Fibroblast of the conjunctiva (primary cell): ENCODE data around the gene OPHN1.
"Not testable (repeated sequence)": the region's sequence is repeated elsewhere in the genome, so short reads cannot be mapped to it uniquely, and the experiment has no call there.

ENCODE experiments used
- DNase-seq: peaks from one replicate; pipeline ENCODE4 v3.0.0-alpha.2; 2010; ENCODE audit warnings: low read depth

OPHN1 gene

DNA sequence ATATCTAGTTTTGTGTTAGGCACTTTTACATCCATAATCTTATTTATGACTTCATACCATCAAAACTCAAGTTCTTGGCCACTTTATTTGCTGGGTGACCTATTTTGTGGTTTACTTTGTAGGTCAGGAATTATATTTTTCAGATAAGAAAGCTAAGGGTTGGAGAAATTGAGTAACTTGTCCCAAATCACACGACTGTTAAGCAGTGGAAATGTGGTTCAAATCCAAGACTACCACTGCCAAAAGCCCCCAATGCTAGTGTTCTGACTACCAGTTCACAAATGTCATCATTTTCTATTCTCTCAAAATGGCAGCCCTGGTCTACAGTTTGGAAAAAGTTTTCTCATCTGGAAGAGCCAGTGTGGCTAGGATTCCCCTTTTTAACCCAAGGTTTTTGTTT, 74.6 kb downstream of the OPHN1 start:
- DNase-seq, result no peak

DNA sequence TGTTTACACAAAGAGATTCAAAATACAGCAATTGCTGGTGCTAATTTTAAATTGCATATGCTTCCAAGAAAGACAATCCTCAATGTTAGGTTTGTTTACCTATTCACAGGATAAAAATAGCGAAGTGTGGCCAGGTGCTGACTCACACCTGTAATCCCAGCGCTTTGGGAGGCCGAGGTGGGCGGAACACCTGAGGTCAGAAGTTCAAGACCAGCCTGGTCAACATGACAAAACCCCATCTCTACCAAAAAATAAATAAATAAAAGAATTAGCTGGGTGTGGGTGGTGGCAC, 77.7 kb downstream of the OPHN1 start:
- DNase-seq, result no peak

DNA sequence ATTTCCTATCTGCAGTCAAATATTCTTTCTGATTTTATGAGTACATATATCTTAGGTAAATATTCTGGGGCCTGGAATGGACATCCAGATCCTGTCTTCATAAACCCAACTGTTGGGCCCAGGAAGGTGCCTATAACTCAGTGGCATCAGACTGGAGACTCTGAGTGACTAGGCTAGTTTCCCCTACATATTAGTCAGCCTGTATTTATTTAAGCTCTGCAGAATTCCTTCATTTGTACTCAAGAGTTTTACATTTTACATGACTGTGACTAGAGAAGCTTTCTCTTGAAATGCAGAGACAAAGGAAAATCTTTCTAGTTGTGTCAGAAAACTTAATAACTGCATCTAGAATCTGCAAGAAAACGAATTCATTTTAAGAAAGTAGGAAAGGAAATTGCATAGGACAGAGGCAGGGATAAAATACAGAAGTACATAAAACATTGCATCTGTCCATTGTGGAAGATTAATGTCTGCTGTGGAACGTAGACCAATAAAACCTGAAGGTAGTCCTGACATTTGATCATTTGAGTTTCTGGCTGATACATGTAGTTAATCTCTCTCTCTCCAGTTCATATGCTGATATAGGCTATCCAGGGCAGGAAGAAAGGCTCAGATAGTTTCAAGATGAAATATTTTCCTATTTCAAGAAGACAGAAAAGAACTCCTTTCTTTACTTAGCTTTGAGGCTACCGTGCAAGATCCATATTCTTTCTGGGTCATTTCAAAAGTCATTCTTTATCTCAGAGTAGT, 78.2 kb downstream of the OPHN1 start:
- DNase-seq, result no peak

DNA sequence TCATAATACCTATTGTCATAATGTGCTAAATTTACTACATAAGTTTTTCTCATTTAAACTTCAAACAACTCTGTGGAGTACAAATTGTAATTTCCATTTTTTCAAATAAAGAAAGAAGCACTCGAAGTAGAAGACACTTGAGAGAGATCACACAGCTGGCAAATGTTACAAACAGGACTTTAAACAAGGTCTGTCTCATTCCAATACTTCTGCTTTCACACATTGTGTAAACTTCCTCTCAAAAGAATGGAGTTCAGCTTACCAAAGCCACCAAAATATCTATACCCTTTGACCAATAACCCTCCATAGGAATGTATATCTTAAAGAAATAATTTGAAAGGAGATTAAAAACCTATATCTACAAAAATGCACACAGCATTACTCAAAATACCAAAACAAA, 88.3 kb downstream of the OPHN1 start:
- DNase-seq, result no peak

DNA sequence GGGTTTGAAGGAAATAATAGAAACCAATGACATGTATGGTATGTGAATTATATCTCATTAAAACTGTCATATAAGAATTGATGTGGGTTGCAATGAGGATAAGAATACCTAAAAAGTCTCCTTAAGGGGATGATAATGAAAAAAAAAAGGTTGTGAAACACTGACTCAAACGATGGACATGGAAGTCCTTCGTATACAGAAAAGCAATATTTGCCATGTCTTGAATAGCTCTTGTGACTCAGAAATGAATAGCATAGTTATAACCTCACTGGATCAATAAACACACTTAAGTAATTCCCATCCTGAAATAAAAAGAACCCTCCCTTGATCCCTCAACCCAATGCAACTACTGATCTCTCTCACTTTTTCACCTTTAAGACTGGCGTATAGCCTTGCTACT, 89.7 kb downstream of the OPHN1 start:
- DNase-seq, result no peak

DNA sequence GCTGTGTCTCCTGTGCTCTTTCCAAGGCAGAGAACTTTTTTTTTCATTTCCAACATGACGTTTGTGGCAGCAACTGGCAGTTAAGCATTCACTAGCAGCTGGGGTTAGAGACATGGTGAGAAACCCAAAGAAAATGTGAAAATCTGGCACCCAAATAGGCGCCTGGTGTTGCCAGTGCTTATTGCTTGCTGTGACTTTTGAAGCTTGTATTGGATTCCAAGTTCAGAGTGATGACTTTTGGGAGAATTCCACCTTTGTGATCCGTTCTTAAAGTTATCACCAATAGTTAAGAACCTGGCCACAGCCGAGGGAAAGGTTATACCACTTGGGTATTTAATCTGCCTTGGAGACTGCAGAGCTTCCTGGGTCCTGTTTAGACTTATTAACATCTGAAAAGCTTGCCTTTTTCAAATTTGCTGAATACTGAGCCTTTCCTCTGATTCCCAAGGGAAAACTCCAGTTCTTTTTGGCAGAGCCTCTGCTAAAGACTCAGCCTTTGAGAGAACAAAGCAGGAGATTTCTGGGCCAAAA, 101.0 kb downstream of the OPHN1 start:
- DNase-seq, result no peak

DNA sequence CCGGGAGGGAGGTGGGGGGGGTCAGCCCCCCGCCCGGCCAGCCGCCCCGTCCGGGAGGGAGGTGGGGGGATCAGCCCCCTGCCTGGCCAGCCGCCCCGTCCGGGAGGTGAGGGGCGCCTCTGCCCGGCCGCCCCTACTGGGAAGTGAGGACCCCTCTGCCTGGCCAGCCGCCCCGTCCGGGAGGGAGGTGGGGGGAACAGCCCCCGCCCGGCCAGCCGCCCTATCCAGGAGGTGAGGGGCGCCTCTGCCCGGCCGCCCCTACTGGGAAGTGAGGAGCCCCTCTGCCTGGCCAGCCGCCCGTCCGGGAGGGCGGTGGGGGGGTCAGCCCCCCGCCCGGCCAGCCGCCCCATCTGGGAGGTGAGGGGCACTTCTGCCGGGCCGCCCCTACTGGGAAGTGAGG, 106.5 kb downstream of the OPHN1 start:
- not testable (repeated sequence) for DNase-seq

DNA sequence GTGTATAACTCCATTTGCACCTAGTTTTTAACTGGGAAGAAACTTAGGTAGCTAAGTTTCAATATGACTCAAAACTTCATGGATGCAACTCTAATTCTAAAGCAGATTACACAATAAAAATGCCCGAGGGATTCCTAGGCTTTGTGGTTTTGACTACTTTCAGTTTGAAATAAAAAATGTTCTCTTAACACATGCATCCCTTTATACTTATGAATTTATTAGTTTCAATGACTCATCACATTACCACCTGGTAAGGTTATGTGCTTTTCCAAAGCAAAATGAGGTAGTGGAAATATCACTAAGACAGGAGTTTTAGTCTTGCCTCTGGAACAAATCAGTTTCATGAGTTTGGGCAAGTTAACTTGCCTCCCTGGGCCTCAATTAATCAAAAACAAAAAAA, 125.5 kb downstream of the OPHN1 start:
- DNase-seq, result peak; percentile 48

DNA sequence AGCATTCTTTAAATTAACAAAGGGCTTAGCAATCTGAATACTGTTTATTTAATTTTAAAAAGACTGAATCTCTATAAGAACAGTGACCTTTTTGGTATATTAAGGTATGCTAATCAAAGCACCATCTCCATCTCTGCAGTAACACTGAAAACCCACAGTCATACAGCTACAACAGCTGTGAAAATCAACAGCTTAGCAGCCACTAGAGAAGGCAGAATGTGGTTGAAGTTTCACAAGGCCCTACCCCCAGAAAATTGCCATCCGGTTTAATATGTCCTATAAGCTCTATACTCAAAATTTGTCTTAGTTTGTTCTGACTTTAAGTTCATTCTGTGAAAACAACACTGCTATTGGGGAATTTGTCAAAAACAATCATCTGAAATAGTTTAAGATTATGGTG, 128.7 kb downstream of the OPHN1 start:
- no peak for DNase-seq

DNA sequence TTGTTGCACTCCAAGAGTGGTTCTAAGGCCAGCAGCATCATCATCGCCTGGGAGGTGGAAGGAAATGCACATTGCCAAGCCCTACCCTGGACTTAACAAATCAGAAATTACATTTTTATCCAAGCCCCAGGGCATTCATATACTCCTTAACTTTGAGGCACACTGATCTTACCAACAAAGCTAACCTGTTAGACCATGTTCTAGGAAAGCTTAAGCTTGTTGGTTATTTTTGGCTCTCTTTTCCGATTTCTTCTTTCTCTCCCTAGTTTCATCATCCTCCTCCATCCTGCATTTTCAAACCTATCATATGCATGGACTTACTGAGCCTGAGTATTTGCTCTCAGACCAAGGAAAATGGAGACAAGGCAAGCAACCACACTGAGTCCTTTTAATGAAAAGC, 133.4 kb downstream of the OPHN1 start:
- DNase-seq, result peak; percentile 13

DNA sequence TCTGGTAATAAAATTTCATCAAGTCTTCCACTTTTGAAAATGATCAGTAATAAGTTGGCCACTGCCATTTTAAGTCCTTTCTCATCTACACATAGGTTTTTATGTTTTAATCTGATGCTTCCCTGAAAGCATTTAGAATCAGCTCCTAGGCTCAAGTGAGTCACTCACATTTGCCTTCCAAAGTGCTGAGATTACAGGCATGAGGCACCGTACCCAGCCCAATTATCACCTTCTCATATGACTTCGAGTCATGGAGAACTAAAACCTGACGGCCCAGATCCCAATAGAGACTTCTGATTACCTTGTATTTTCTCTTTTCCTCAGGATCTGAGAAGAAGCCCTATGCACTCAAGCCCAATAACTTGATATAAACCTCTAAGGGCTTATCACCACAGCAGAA, 140.8 kb downstream of the OPHN1 start:
- DNase-seq, result no peak

DNA sequence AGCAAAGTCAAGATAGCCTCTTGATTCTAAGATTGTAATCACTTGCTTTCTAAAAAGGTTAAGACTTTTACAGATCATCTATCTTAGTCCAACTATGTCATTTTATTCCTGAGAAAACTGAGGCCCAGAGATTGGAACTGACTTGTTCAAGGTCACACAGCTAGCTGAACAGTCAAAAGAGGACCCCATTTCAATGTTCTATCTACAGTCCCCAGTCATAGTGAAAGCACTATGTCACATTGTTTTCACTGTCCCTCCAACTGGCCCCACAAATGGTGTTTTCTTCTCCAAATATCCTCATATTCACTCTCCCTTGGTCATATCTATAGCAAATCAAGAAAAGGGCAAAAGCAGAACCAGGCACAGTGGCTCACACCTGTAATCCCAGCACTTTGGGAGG, 145.2 kb downstream of the OPHN1 start:
- DNase-seq, result no peak

DNA sequence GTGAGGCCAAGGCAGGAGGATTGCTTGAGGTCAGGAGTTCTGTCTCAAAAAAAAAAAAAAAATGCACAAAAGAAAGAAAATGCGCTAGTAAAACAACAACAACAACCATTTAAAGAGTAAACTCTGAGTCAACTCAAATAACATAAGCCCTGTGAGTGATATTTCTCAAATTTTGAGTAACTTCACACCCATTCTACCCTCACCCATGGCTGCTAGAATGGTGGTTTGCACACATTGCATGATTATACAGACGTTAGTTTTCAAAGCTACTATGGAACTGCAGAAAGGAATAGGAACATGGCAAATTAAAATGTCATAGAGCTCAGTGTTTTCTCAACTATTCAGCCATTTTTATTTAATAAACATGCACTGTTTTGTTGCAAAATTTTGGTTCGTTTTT, 145.9 kb downstream of the OPHN1 start:
- no peak for DNase-seq

DNA sequence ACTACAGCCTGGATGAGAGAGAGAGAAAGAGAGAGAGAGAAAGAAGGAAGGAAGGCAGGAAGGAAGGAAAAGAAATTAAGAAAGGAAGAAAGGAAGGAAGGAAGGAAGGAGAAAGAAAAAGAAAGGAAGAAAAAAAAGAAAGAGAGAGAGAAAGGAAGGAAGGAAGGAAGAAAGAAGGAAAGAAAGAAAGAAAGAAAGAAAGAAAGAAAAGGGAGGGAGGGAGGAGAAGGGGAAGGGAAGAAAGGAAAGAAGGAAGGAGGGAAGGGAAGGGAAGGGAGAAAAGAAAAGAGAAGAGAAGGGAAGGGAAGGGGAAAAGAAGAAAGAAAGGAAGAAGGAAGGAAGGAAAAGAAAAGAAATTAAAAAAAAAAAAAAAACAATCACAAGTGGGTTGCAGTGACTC, 146.3 kb downstream of the OPHN1 start:
- no peak for DNase-seq

DNA sequence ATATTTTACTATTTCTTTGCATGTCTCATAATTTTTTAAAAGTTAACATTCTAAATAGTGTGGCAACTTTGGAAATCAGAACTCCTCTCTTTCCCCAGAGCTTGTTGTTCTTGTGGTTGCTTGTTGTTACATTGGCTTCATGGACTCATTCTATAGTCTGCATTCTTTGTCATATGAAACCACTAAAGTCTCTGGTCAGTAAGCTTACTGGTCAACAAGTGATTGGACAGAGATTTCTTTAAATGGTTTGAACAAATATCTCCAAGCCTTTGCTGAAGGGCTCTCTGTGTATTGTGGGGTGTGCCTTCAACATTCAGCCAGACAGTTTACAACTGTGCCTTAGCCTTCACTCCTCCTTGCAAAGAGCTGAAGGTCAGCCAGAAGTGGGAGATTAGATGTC, 147.2 kb downstream of the OPHN1 start:
- no peak for DNase-seq

DNA sequence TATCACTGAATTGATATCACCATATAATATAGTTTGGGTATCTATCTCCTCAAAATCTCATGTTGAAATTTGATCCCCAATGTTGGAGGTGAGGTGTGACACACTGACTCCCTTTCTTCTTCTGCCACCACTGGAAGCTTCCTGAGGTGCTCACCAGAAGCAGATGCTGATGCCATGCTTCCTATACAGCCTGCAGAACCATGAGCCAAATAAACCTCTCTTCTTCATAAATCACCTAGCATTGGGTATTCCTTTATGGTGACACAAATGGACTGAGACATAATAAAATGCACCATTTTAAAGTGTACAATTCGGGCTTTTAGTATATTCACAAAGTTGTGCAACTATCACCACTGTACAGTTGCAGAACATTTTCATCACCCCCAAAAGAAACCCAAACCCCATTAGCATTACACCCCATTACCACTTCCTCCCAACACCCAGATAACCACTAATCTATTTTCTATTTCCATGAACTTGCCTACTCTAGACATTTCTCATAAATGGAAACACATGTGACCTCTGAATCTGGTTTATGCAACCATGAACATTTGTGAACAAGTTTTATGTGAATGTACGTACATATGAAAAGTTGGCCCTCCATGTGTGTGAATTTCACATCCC, 148.9 kb downstream of the OPHN1 start:
- DNase-seq, result no peak

DNA sequence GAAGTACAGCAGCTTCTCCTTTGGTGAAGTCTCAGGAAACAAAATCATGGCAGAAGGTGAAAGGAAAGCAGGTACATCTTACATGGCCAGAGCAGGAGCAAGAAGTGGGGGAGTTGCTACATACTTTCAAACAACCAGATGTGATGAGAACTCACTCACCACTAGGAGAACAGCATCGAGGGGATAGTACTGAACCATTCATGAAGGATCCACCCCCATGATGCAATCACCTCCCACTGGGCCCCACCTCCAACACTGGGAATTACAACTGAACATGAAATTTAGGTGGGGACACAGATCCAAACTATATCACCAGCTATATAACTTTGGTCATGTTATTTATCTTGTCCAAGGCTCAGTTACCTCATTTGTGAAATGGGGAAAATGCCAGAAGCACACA, 159.4 kb downstream of the OPHN1 start:
- no peak for DNase-seq

DNA sequence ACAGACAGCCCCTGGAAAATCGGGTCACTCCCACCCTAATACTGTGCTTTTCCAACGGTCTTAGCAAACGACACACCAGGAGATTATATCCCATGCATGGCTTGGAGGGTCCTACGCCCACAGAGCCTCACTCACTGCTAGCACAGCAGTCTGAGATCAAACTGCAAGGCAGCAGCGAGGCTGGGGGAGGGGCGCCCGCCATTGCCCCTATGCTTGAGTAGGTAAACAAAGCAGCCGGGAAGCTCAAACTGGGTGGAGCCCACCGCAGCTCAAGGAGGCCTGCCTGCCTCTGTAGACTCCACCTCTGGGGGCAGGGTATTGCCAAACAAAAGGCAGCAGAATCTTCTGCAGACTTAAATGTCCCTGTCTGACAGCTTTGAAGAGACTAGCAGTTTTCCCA, 168.5 kb downstream of the OPHN1 start:
- not testable (repeated sequence) for DNase-seq

DNA sequence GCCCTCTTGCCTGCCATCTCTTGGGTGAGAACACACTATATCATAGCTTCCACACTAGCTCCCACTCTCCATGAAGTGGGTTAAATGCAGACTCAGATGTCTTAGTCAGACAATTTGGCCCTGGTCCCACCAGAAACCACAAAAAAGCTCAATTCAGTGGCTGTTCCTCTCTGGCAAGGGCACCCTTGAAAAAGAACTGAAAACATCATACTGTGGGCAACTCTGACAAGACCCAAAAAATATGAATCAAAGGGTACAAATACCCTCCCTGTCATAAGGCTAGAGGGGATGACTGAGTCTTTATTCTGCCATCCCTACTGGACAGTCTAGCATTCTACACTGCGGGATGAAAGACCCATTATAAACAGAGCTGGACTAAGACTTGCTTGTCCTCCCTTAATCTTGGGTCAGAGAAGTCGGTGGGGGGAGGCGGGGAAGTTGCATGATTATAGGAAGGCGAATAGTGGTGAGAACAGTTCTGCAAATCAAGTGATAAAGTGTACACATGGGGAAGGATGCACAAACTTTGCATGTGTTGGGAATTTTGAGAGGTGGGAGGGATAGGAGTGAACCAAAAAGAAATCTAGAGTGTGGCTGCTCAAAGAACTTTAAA, 172.1 kb downstream of the OPHN1 start:
- DNase-seq, result no peak

DNA sequence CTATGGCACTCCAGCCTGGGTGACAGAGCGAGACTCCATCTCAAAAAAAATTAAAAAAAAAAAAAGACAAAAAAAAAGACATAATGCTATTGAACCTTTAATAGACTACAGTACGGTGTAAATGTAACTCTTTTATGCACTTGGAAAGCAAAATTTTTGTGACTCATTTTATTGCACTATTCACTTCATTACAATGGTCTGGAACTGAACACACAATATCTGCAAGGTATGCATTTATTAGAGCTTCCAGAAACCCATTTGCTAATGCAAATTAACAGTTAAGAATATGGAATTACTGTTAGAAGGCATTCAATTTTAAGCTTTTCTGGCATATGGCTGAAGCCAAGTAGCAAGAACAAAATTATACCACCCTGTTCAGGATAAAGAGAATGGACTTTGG, 176.3 kb downstream of the OPHN1 start:
- DNase-seq, result no peak

DNA sequence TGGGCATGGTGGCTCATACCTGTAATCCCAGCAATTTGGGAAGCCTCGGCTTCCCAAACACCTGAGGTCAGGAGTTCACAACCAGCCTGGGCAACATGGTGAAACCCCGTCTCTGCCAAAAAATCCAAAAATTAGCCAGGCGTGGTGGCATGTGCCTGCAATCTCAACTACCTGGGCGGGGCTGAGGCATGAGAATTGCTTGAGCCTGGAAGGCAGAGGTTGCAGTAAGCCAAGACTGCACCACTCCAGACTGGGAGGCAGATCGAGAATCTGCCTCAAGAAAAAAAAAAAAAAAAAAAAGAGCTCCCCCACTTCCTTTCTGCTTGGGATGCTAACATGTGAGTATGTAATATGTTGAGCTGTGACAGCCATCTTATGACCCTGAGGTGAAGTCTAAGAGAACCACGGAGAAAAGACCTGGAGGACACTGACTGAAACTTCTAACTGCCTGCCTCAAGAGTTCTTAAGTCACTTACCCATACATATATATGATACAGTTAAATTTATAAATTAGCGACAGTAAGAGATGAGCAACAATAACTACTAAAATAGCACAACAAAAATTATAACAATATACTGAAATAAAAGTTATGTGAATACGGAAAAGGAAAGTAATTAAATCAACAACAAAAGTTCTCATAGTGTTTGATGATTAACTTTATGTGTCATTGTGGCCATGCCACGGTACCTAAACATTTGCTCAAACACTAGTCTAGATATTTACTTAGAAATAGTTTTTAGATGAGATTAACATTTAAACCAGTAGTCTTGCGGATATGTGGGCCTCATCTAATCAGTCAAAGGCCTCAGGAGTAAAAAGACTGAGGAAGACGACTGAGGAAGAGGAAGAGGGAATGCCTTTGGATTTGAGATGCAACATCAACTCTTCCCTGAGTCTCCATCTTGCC, 178.3 kb downstream of the OPHN1 start:
- DNase-seq, result no peak

DNA sequence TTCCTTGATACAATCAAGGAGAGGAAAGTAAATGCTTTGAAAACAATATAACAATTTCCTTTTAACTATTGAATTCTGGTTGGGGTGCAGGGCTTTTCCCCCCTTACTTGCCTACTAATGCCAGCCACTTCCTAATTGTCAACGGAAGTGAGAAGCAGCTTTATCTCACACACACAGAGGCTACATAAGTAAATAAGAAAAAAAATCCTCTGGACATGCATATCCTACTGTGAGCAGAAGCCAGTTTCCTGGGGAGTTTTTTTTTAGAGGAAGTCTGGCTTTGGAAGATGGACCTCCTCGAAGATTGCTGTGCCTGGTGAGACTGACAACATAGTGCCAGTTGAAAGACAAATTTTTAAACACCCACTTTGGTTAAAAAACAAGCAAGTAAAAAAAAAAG, 180.6 kb downstream of the OPHN1 start:
- DNase-seq, result no peak

DNA sequence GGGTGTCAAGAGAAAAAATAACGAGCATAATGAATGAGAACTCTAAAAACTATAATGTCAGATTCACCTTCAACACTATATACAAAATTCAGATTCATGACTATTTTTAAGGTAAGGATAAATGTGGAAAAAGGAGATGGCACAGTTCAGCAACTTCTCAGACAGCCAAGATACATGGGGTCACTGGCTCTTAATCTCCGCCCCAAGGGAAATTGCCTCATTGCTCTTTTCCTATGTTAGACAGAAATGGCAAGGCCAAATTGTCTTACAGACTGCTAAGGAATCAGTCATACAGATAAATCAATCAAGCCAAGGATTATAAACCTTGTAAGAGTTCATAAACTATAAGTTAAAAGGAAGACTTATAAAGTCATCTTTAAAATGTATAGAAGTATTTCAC, 183.4 kb downstream of the OPHN1 start:
- no peak for DNase-seq
